H1 (cell line): ENCODE measurements around the gene XPNPEP3. TPM values are rescaled to one million over a fixed set of nuclear protein-coding genes. Genes with fewer than 3 reads are reported as not detected.

Experiments
- CTCF ChIA-PET: fragments of 300-600 bp; sonication (Branson Sonifier 250); formaldehyde crosslinking; loops from one replicate; lab custom pipeline; 2021; ENCODE audit not compliant: partially characterized antibody; lab: Charles Lee
- POLR2A ChIA-PET: fragments of 300-600 bp; sonication (Branson Sonifier 250); formaldehyde crosslinking; loops from one replicate; lab custom pipeline; 2021; ENCODE audit warnings: inconsistent platforms; ENCODE audit not compliant: partially characterized antibody; lab: Charles Lee
- DNase-seq, 2 experiments: peaks; one replicate each; pipeline versions ENCODE4 v3.0.0 to v3.0.0-alpha.2; 2010 to 2022; ENCODE audit warnings: low spot score in 2 of 2, low read depth in 1 of 2, mixed read lengths in 1 of 2
- FAIRE-seq: peaks from 2 replicates; lab custom pipeline; 2011; peaks lifted over from hg19 to GRCh38; lab: Jason Lieb, UNC
- H2AFZ ChIP-seq: 2 replicates; pipeline ENCODE4 v1.8.1; 2012; ENCODE audit warnings: low read length, inconsistent platforms
- H2AK5ac ChIP-seq: 2 replicates; pipeline ENCODE4 v1.6.1; 2013; ENCODE audit warnings: low read depth, low read length
- H2BK120ac ChIP-seq: replicated peaks from 2 replicates; pipeline ENCODE3; 2013; ENCODE audit warnings: low read depth, low read length, inconsistent platforms
- H2BK12ac ChIP-seq: 2 replicates; pipeline ENCODE4 v1.6.1; 2013; ENCODE audit warnings: low read depth, low read length
- H2BK15ac ChIP-seq: 2 replicates; pipeline ENCODE4 v1.6.1; 2013; ENCODE audit warnings: low read length
- H2BK20ac ChIP-seq: 2 replicates; pipeline ENCODE4 v1.6.1; 2013; ENCODE audit warnings: low read length
- H2BK5ac ChIP-seq: 2 replicates; pipeline ENCODE4 v1.6.1; 2013; ENCODE audit warnings: low read depth, low read length
- H3K14ac ChIP-seq: 2 replicates; pipeline ENCODE4 v1.6.1; 2013; ENCODE audit warnings: inconsistent platforms; ENCODE audit not compliant: insufficient read length
- H3K18ac ChIP-seq: 2 replicates; pipeline ENCODE4 v1.6.1; 2013; ENCODE audit warnings: low read length; ENCODE audit errors: extremely low read depth
- H3K23ac ChIP-seq: 2 replicates; pipeline ENCODE4 v1.6.1; 2013; ENCODE audit warnings: inconsistent platforms; ENCODE audit not compliant: insufficient read length
- H3K23me2 ChIP-seq: 2 replicates; pipeline ENCODE4 v1.6.1; 2013; ENCODE audit warnings: low read depth, low read length
- H3K27ac ChIP-seq: 2 replicates; pipeline ENCODE4 v1.6.1; 2011; ENCODE audit warnings: low read depth, low read length, inconsistent platforms
- H3K27me3 ChIP-seq, 4 experiments: replicated peaks in 1 of 4; 1 replicate in 1 of 4; 2 replicates in 3 of 4; pipeline versions ENCODE4 v1.6.1 to v1.8.1; 2011 to 2013; ENCODE audit warnings: low read length in 3 of 4, mild to moderate bottlenecking in 3 of 4, inconsistent platforms in 2 of 4, mixed read lengths in 2 of 4, moderate library complexity in 1 of 4; ENCODE audit not compliant: control insufficient read depth in 3 of 4, insufficient read depth in 3 of 4; ENCODE audit errors: extremely low read depth in 1 of 4
- H3K36me3 ChIP-seq, 4 experiments: 2 replicates each; pipeline versions ENCODE4 v1.6.1 to v1.8.1; 2011 to 2013; ENCODE audit warnings: mild to moderate bottlenecking in 4 of 4, low read length in 3 of 4, moderate library complexity in 2 of 4, control low read depth in 1 of 4, inconsistent platforms in 1 of 4; ENCODE audit not compliant: insufficient read depth in 4 of 4, control insufficient read depth in 2 of 4
- H3K4ac ChIP-seq: replicated peaks from 2 replicates; pipeline ENCODE3; 2013; ENCODE audit warnings: low read length, low read depth, mixed read lengths, inconsistent platforms; ENCODE audit not compliant: insufficient read length
- H3K4me1 ChIP-seq, 4 experiments: replicated peaks in 1 of 4; 1 replicate in 1 of 4; 2 replicates in 3 of 4; pipeline versions ENCODE4 v1.6.1 to v1.8.1; 2011 to 2013; ENCODE audit warnings: low read length in 3 of 4, inconsistent platforms in 2 of 4, mixed read lengths in 1 of 4; ENCODE audit not compliant: insufficient read depth in 4 of 4, control insufficient read depth in 3 of 4
- H3K4me2 ChIP-seq, 2 experiments: 2 replicates each; pipeline versions ENCODE4 v1.6.1 to v1.8.1; 2011 to 2013; ENCODE audit warnings: low read depth in 2 of 2, low read length in 2 of 2, control low read depth in 1 of 2, inconsistent platforms in 1 of 2, mild to moderate bottlenecking in 1 of 2; ENCODE audit not compliant: insufficient read depth in 1 of 2
- H3K4me3 ChIP-seq, 4 experiments: fragments of 200-600, 300-600 bp in 1 of 4; sonication (generic), shearing (Covaris generic), sonication (Bioruptor Twin) in 1 of 4; 2 replicates each; pipeline versions ENCODE4 v1.5.1 to v1.8.1; 2011 to 2016; ENCODE audit warnings: low read length in 4 of 4, low read depth in 3 of 4, control low read depth in 2 of 4, inconsistent platforms in 2 of 4, mild to moderate bottlenecking in 2 of 4, mixed read lengths in 1 of 4, moderate library complexity in 1 of 4; ENCODE audit not compliant: insufficient read depth in 2 of 4; ENCODE audit errors: extremely low read depth in 1 of 4
- H3K56ac ChIP-seq: replicated peaks from 2 replicates; pipeline ENCODE3; 2013; ENCODE audit warnings: low read depth, mild to moderate bottlenecking, mixed read lengths, low read length, inconsistent platforms; ENCODE audit not compliant: insufficient read length
- H3K79me1 ChIP-seq: 2 replicates; pipeline ENCODE4 v1.6.1; 2013; ENCODE audit warnings: low read depth, low read length, control low read depth
- H3K79me2 ChIP-seq, 2 experiments: 2 replicates each; pipeline versions ENCODE4 v1.6.1 to v1.8.1; 2012 to 2013; ENCODE audit warnings: low read length in 2 of 2, mild to moderate bottlenecking in 2 of 2, inconsistent platforms in 1 of 2; ENCODE audit not compliant: insufficient read depth in 2 of 2, control insufficient read depth in 1 of 2
- H3K9ac ChIP-seq, 4 experiments: replicated peaks in 1 of 4; 1 replicate in 1 of 4; 2 replicates in 3 of 4; pipeline versions ENCODE4 v1.6.1 to v1.8.1; 2011 to 2013; ENCODE audit warnings: low read depth in 3 of 4, low read length in 3 of 4, control low read depth in 2 of 4, mild to moderate bottlenecking in 2 of 4, moderate library complexity in 2 of 4, inconsistent platforms in 1 of 4; ENCODE audit errors: extremely low read depth in 1 of 4
- H3K9me3 ChIP-seq, 2 experiments: 2 replicates each; pipeline versions ENCODE4 v1.6.1 to v1.8.1; 2012 to 2013; ENCODE audit warnings: mild to moderate bottlenecking in 2 of 2, moderate library complexity in 2 of 2, control low read depth in 1 of 2, inconsistent platforms in 1 of 2, low read depth in 1 of 2, low read length in 1 of 2, mixed read lengths in 1 of 2; ENCODE audit not compliant: insufficient read depth in 2 of 2
- H4K20me1 ChIP-seq, 2 experiments: replicated peaks in 1 of 2; 2 replicates each; pipeline versions ENCODE3 to v1.8.1; 2011 to 2013; ENCODE audit warnings: inconsistent platforms in 2 of 2, low read length in 2 of 2, mild to moderate bottlenecking in 1 of 2; ENCODE audit not compliant: insufficient read depth in 2 of 2, control insufficient read depth in 1 of 2
- H4K5ac ChIP-seq: 2 replicates; pipeline ENCODE4 v1.6.1; 2013; ENCODE audit warnings: low read length, low read depth, mixed read lengths, inconsistent platforms; ENCODE audit not compliant: insufficient read length
- H4K8ac ChIP-seq: 2 replicates; pipeline ENCODE4 v1.8.0; 2013; ENCODE audit warnings: mild to moderate bottlenecking, moderate library complexity, low read length, inconsistent platforms; ENCODE audit not compliant: insufficient read depth; ENCODE audit errors: extremely low read depth
- H4K91ac ChIP-seq: replicated peaks from 2 replicates; pipeline ENCODE3; 2013; ENCODE audit warnings: low read length, mixed read lengths, inconsistent platforms; ENCODE audit not compliant: insufficient read length
- CTBP2 ChIP-seq: IDR thresholded peaks from 2 replicates; pipeline ENCODE4 v1.7.0; 2011; ENCODE audit warnings: borderline replicate concordance, mild to moderate bottlenecking, moderate library complexity, mixed read lengths, low read length; ENCODE audit not compliant: insufficient read depth, insufficient read length
- WGBS, 2 experiments: shearing (Covaris generic) in 1 of 2; methylation state at CpG; one replicate each; pipeline versions ENCODE4 v1.1.6 to v1.1.7; 2013 to 2015; ENCODE audit warnings: low lambda C conversion rate in 2 of 2, mixed read lengths in 2 of 2, inconsistent platforms in 1 of 2, low coverage in 1 of 2, missing lambda C conversion rate in 1 of 2; ENCODE audit not compliant: insufficient replicate concordance in 2 of 2, insufficient coverage in 1 of 2, insufficient read length in 1 of 2; ENCODE audit errors: extremely low coverage in 1 of 2, missing lambda C conversion rate in 1 of 2; 5-methylcytosine and 5-hydroxymethylcytosine counted together
- polyA plus RNA-seq, 7 experiments: library from polyadenylated mRNA; depleted of rRNA in 3 of 7; stranded (reverse) in 5 of 7; unstranded in 2 of 7; fragments of >200 nt in 5 of 7; fragments of 200-250 nt in 2 of 7; gene quantifications; 1 replicate in 5 of 7; 2 replicates in 1 of 7; 4 replicates in 1 of 7; pipeline versions ENCODE4 v1.2.1 to v1.2.3, GENCODE V29; 2011 to 2013; ENCODE audit warnings: missing spikeins in 2 of 7, mixed read lengths in 2 of 7
- total RNA-seq: library from RNA; stranded (reverse); fragmentation: NEBNext Ultra II Directional; extraction: Animal tissue kit (Norgen Biotek cat#: 25700); gene quantifications from 2 replicates; pipeline ENCODE4 v1.2.1, GENCODE V29; 2021

The XPNPEP3 gene
- total and polyA plus RNA-seq, 2 of the 8 experiments (the other 6 are each of a cell fraction or from before 2014, with no cell fraction given): 25.8 to 29.2 TPM

DNA sequence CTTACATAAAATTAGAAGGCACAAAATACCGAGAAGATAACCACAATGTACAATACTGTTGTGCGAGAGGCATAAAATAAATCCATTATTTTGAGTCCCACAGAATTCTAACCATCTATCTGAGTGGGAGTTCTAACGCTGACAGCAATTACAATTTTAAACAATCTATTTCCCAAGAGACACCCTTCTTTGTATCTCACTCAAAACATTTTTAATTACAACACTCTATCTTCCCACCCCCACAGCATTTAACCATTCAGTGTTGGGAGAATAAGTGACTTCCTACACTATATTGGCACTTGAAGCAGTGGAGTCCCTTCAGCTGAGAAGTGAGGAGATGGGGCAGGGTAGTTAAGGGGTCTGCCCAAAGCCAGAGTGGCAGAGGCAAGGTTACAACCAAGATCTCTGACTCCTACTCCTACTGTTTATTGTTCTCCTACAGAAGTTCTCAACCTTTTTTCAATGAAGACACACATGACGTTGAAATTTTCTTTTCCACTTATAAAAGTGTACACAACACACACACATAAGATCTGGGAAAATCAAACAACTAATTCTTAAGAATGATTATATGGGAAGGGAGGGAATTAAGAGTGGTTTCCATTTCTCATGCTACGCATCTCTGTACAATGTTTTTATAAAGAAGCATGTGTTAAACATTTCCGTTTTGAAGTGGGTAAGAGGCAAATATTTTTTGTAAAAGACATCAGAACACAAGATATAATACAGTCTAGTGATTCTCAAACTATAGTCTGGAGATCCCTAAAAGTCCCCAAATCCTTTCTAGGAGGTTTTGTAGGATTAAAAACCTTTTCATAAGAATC lies 48.7 kb upstream of the XPNPEP3 start:
- Histone ChIP-seq H3K4me3 (no peak overlapping the region), H3K23ac (no peak overlapping the region), H3K4me2 (no peak overlapping the region), H3K79me2 (peaks cover 0 to 60% of the 10 kb centered on the region in 2 experiments; a peak in 2 of 4 replicates), H4K91ac (no peak overlapping the region), H3K18ac (no peak overlapping the region), H3K27ac (no peak overlapping the region), H3K9ac (no peak overlapping the region), H4K5ac (no peak overlapping the region), H2BK12ac (no peak overlapping the region), H4K8ac (no peak overlapping the region), H3K79me1 (no peaks in the 10 kb centered on the region; the same call in 1 of the 2 replicates), H3K4ac (no peak overlapping the region), H3K4me1 (no peaks in the 10 kb centered on the region), H2BK20ac (no peak overlapping the region), H2BK120ac (no peak overlapping the region), H2BK5ac (no peak overlapping the region), H4K20me1 (peaks cover 0 to 3% of the 10 kb centered on the region in 2 experiments), H2AFZ (no peak overlapping the region), H3K9me3 (no peaks in the 10 kb centered on the region), H3K14ac (no peak overlapping the region), H3K56ac (no peak overlapping the region), H3K36me3 (no peaks in the 10 kb centered on the region; a peak in 1 of 8 replicates), H2BK15ac (no peak overlapping the region), H3K23me2 (no peaks in the 10 kb centered on the region), H2AK5ac (no peak overlapping the region), H3K27me3 (no peaks in the 10 kb centered on the region)
- POLR2A ChIA-PET: interaction anchor here (0.6 to 1.4 kb wide), 2 partner anchors 10 to 14 kb away, joined by 3 to 6 read pairs; partner anchors contain the start of gene SLC25A17
- CTCF ChIA-PET: interaction anchor here (1.2 to 1.3 kb wide), 2 partner anchors 11 to 54 kb away, joined by 3 read pairs; partner anchors contain the start of gene SLC25A17
- FAIRE-seq (no peak), DNase-seq (no peak)
- 94% methylated on average over 6 of the region's 6 CpGs; no CpG with 5 or more reads in 1 of the 2 experiments for WGBS, 2 experiments
- no peak for TF ChIP-seq CTBP2
